ENCODE measurements around the gene PRR18.

GRCh38 chr6:166330612-166331011 lies 22.4 kb upstream of the PRR18 start:
- TF ChIP-seq CTCF (conservative IDR thresholded peaks at IDR 0.05; ENCODE audit: low read depth, low read length): no peak
- TF ChIP-seq EZH2 (IDR thresholded peaks at IDR 0.05; ENCODE audit: borderline replicate concordance, low read depth, low read length, poor library complexity, severe bottlenecking): no peak
